SK-N-SH (cell line): Measurements from ENCODE around the gene GHRHR. TPM values are rescaled to one million over a fixed set of nuclear protein-coding genes. Genes with fewer than 3 reads are reported as not detected.
A peak's percentile ranks its signal among the peaks of the same experiment; 100 is the strongest.

Source experiments
- CTCF ChIA-PET: fragments of 300-600, 350-600 bp; formaldehyde crosslinking; extraction: SDS; loops from one replicate; lab custom pipeline; 2021; lab: Yijun Ruan, JAX
- POLR2A ChIA-PET: fragments of 350-600 bp; sonication (Branson Sonifier 250); formaldehyde crosslinking; extraction: SDS; loops from one replicate; lab custom pipeline; 2020; ENCODE audit warnings: antibody characterized with exemption, inconsistent platforms; lab: Yijun Ruan, JAX
- DNase-seq: peaks from one replicate; pipeline ENCODE4 v3.0.0; 2012
- H2AFZ ChIP-seq: fragments of 200-600 bp; sonication (generic); 2 replicates; pipeline ENCODE4 v1.8.1; 2016; ENCODE audit warnings: antibody characterized with exemption, mild to moderate bottlenecking, low read depth
- H3F3A ChIP-seq: fragments of 200-600 bp; sonication (generic); replicated peaks from 2 replicates; pipeline ENCODE3; 2016; ENCODE audit warnings: antibody characterized with exemption, mild to moderate bottlenecking; ENCODE audit not compliant: insufficient read depth
- H3K27ac ChIP-seq, 2 experiments: fragments of 200-500 bp in 1 of 2; fragments of 200-600 bp in 1 of 2; sonication (Bioruptor generic) in 1 of 2; sonication (generic), shearing (Covaris generic) in 1 of 2; 2 replicates each; pipeline versions ENCODE4 v1.5.1 to v1.6.1; 2014 to 2016; ENCODE audit warnings: low read depth in 2 of 2, inconsistent platforms in 1 of 2, low read length in 1 of 2, mild to moderate bottlenecking in 1 of 2, mixed read lengths in 1 of 2
- H3K27me3 ChIP-seq: fragments of 200-600 bp; sonication (generic), shearing (Covaris generic); 2 replicates; pipeline ENCODE4 v1.6.1; 2016; ENCODE audit warnings: mixed run types; ENCODE audit not compliant: insufficient read depth
- H3K36me3 ChIP-seq, 2 experiments: fragments of 200-500 bp in 1 of 2; fragments of 200-600 bp in 1 of 2; sonication (Bioruptor generic) in 1 of 2; sonication (generic) in 1 of 2; replicated peaks in 1 of 2; 2 replicates each; pipeline versions ENCODE3 to v1.5.1; 2014 to 2016; ENCODE audit warnings: low read length in 1 of 2, mild to moderate bottlenecking in 1 of 2; ENCODE audit not compliant: insufficient read depth in 2 of 2, control insufficient read depth in 1 of 2
- H3K4me1 ChIP-seq, 2 experiments: fragments of 200-500 bp in 1 of 2; fragments of 200-600 bp in 1 of 2; sonication (Bioruptor generic) in 1 of 2; sonication (generic), shearing (Covaris generic) in 1 of 2; 2 replicates each; pipeline versions ENCODE4 v1.5.1 to v1.6.1; 2014 to 2016; ENCODE audit warnings: low read depth in 1 of 2, low read length in 1 of 2, mixed run types in 1 of 2; ENCODE audit not compliant: insufficient read depth in 2 of 2, control insufficient read depth in 1 of 2
- H3K4me2 ChIP-seq: fragments of 200-600 bp; sonication (generic), shearing (Covaris generic); 2 replicates; pipeline ENCODE4 v1.6.1; 2017; ENCODE audit warnings: mixed run types
- H3K4me3 ChIP-seq, 2 experiments: fragments of 200-500 bp in 1 of 2; fragments of 200-600 bp in 1 of 2; sonication (Bioruptor generic) in 1 of 2; sonication (generic), shearing (Covaris generic) in 1 of 2; 2 replicates each; pipeline versions ENCODE4 v1.5.1 to v1.8.1; 2014 to 2016; ENCODE audit warnings: low read depth in 2 of 2, inconsistent platforms in 1 of 2, low read length in 1 of 2, mild to moderate bottlenecking in 1 of 2, mixed read lengths in 1 of 2, moderate library complexity in 1 of 2
- H3K79me2 ChIP-seq: fragments of 200-600 bp; sonication (generic); 2 replicates; pipeline ENCODE4 v1.8.1; 2017; ENCODE audit warnings: mild to moderate bottlenecking; ENCODE audit not compliant: insufficient read depth
- H3K9ac ChIP-seq: fragments of 200-600 bp; sonication (generic); 2 replicates; pipeline ENCODE4 v1.6.1; 2017; ENCODE audit warnings: mixed run types
- H3K9me2 ChIP-seq: fragments of 200-600 bp; sonication (generic); 2 replicates; pipeline ENCODE4 v1.6.1; 2017; ENCODE audit warnings: mixed run types
- H3K9me3 ChIP-seq: fragments of 200-600 bp; sonication (generic); 2 replicates; pipeline ENCODE4 v1.6.1; 2017; ENCODE audit warnings: mixed run types, mild to moderate bottlenecking, moderate library complexity
- H4K20me1 ChIP-seq: fragments of 200-600 bp; sonication (generic); 2 replicates; pipeline ENCODE4 v1.6.1; 2017; ENCODE audit warnings: mild to moderate bottlenecking, mixed run types; ENCODE audit not compliant: insufficient read depth
- CHD2 ChIP-seq: fragments of 150-350 bp; IDR thresholded peaks from 2 replicates; pipeline ENCODE4 v1.6.1; 2018; ENCODE audit warnings: low read length; ENCODE audit not compliant: partially characterized antibody
- ELF1 ChIP-seq: IDR thresholded peaks from 2 replicates; pipeline ENCODE4 v1.4.0; 2012
- JUND ChIP-seq: IDR thresholded peaks from 2 replicates; pipeline ENCODE4 v1.4.0; 2012
- MAX ChIP-seq: IDR thresholded peaks from 2 replicates; pipeline ENCODE4 v1.4.0; 2012; ENCODE audit warnings: low read depth
- POLR2AphosphoS5 ChIP-seq: IDR thresholded peaks from 2 replicates; pipeline ENCODE4 v1.6.1; 2012; ENCODE audit warnings: low read depth, low read length
- RCOR1 ChIP-seq: fragments of 150-350 bp; IDR thresholded peaks from 2 replicates; pipeline ENCODE4 v1.6.1; 2017; ENCODE audit warnings: antibody characterized with exemption, low read length
- REST ChIP-seq: IDR thresholded peaks from 2 replicates; pipeline ENCODE4 v1.6.1; 2012; ENCODE audit warnings: mild to moderate bottlenecking, low read depth, low read length, moderate library complexity
- RFX5 ChIP-seq: IDR thresholded peaks from 2 replicates; pipeline ENCODE4 v1.6.1; 2012; ENCODE audit warnings: mild to moderate bottlenecking, improper control_type of control experiment, low read length
- RXRA ChIP-seq: IDR thresholded peaks from 2 replicates; pipeline ENCODE4 v1.4.0; 2012; ENCODE audit warnings: low read depth, mild to moderate bottlenecking, borderline replicate concordance
- SMC3 ChIP-seq: IDR thresholded peaks from 2 replicates; pipeline ENCODE4 v1.6.1; 2012; ENCODE audit warnings: low read depth, low read length, improper control_type of control experiment
- TCF12 ChIP-seq: IDR thresholded peaks from 2 replicates; pipeline ENCODE4 v1.4.0; 2012
- USF2 ChIP-seq: fragments of 150-350 bp; IDR thresholded peaks from 2 replicates; pipeline ENCODE4 v1.6.1; 2017; ENCODE audit warnings: antibody characterized with exemption, low read length, low read depth, borderline replicate concordance
- whole genome bisulfite sequencing: methylation state at CpG from one replicate; pipeline ENCODE4 v1.1.6; 2017; ENCODE audit warnings: low lambda C conversion rate; 5-methylcytosine and 5-hydroxymethylcytosine counted together
- polyA plus RNA-seq, 3 experiments: library from polyadenylated mRNA; depleted of rRNA; stranded (reverse); fragments of >200 nt; gene quantifications; 2 replicates each; pipeline ENCODE4 v1.2.3, GENCODE V29; 2012
- TF ChIP-seq, protein P1 (sequence below): fragments of 150-350 bp; IDR thresholded peaks from 2 replicates; pipeline ENCODE4 v1.6.1; 2016; ENCODE audit warnings: mild to moderate bottlenecking, low read depth, low read length
- TF ChIP-seq, protein P2 (sequence below): IDR thresholded peaks from 2 replicates; pipeline ENCODE4 v1.4.0; 2012; ENCODE audit warnings: low read depth, borderline replicate concordance
- TF ChIP-seq, protein P3 (sequence below): fragments of 200-600 bp; sonication (generic); IDR thresholded peaks from 2 replicates; pipeline ENCODE4 v1.6.1; 2017; ENCODE audit warnings: antibody characterized with exemption, mild to moderate bottlenecking, moderate library complexity

The GHRHR gene
- polyA plus RNA-seq, 1 of the 3 experiments (the other 2 are of a cell fraction) = not detected

DNA sequence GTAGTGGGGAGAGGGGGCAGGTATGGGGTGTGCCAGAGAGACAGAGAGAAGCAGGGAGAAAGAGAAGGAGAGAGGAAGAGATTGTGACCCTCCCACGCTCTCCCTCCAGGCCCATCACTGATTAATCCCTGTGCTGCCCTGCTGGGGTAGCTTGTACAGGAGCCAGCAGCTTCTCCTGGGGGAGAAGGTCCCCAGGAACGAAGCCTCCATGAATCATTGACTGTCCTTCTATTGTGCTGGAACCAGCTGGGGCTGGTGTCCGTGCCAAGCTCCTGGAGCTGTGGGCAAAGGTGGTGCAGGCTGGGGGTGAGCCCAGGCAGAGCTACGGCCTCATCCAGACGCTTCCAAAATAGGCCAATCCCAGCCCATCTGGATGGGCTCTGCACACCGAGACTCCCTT lies 31.2 kb upstream of the GHRHR start:
- Histone ChIP-seq H3K9me2 (no peaks in the 10 kb centered on the region), H3K9me3 (no peaks in the 10 kb centered on the region), H3K27me3 (no peaks in the 10 kb centered on the region), H4K20me1 (no peaks in the 10 kb centered on the region), H3K27ac (no peak overlapping the region), H3K4me1 (peaks cover 0 to 27% of the 10 kb centered on the region in 2 experiments; a peak in 1 of 4 replicates), H3K4me3 (no peak overlapping the region), H3K79me2 (no peaks in the 10 kb centered on the region), H3K9ac (no peak overlapping the region), H2AFZ (no peak overlapping the region), H3F3A (no peaks in the 10 kb centered on the region), H3K36me3 (no peaks in the 10 kb centered on the region), H3K4me2 (no peak overlapping the region)
- CTCF ChIA-PET = interaction anchor here (1.1 to 9.6 kb wide), 6 partner anchors 10 to 189 kb away, joined by 3 to 103 read pairs (median 4); no protein-coding TSS in a partner anchor
- peak; percentile 17 for DNase-seq
- TF ChIP-seq CHD2 (no peak), POLR2AphosphoS5 (no peak), MAX (no peak), TCF12 (no peak), USF2 (no peak), SMC3 (no peak), RXRA (no peak)
- TF ChIP-seq, protein P1, sequence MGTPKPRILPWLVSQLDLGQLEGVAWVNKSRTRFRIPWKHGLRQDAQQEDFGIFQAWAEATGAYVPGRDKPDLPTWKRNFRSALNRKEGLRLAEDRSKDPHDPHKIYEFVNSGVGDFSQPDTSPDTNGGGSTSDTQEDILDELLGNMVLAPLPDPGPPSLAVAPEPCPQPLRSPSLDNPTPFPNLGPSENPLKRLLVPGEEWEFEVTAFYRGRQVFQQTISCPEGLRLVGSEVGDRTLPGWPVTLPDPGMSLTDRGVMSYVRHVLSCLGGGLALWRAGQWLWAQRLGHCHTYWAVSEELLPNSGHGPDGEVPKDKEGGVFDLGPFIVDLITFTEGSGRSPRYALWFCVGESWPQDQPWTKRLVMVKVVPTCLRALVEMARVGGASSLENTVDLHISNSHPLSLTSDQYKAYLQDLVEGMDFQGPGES = no peak
- TF ChIP-seq, protein P2, sequence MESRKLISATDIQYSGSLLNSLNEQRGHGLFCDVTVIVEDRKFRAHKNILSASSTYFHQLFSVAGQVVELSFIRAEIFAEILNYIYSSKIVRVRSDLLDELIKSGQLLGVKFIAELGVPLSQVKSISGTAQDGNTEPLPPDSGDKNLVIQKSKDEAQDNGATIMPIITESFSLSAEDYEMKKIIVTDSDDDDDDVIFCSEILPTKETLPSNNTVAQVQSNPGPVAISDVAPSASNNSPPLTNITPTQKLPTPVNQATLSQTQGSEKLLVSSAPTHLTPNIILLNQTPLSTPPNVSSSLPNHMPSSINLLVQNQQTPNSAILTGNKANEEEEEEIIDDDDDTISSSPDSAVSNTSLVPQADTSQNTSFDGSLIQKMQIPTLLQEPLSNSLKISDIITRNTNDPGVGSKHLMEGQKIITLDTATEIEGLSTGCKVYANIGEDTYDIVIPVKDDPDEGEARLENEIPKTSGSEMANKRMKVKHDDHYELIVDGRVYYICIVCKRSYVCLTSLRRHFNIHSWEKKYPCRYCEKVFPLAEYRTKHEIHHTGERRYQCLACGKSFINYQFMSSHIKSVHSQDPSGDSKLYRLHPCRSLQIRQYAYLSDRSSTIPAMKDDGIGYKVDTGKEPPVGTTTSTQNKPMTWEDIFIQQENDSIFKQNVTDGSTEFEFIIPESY = no peak
- 100% methylated on average over 1 of the region's 6 CpGs for WGBS
- POLR2A ChIA-PET = no interaction called here

DNA sequence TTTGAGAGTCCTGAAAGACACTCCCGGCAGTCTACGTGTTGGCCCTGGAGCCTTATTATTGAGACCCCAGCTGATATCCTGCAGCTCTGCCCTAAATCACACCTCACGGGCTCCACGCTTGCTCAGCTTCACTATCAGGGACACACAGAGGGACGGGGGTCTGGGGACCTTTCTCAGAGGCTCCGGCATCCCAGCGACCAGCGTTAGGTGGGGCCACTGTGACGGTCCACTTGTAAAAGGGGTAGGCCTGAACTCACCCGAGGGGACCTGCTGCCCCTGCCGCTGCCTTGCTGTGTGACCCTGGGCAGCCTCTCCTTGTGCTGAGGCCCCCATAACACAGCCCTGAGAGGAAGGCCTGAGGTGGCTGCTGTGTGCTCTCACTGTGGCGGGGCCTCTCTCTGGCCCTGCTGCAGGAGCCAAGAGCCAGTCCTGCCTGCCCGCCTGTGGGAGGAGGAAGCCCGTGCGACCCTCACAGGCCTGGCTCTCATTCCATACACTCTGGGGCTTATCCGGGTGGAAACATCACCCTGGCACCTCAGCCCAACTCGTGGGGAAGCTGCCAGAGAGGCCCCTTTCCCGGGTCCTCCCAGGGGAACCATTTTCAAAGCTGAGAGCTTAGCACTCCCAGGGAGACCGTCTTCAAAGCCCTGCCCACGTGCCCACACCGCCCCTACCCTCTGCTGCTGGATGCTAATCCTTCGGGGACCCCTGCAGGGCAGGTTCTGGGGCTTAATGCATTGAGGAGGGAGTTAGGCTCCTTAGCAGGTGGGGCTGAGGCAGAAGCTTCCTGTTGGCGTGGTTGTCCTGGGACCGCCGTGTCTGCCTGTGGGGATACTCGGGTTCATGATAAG lies 30.4 kb upstream of the GHRHR start:
- Histone ChIP-seq H3K79me2 (no peaks in the 10 kb centered on the region), H3K27me3 (no peaks in the 10 kb centered on the region), H3K9me2 (no peaks in the 10 kb centered on the region), H3K9me3 (no peaks in the 10 kb centered on the region), H3K36me3 (no peaks in the 10 kb centered on the region), H3K4me3 (no peak overlapping the region), H3K9ac (no peak overlapping the region), H2AFZ (no peak overlapping the region), H4K20me1 (no peaks in the 10 kb centered on the region), H3F3A (no peaks in the 10 kb centered on the region), H3K27ac (no peak overlapping the region), H3K4me1 (peaks cover 0 to 28% of the 10 kb centered on the region in 2 experiments; a peak in 1 of 4 replicates), H3K4me2 (no peak overlapping the region)
- ChIA-PET POLR2A (no interaction called here), CTCF (interaction anchor here (0.9 to 9.6 kb wide), 13 partner anchors 11 to 201 kb away, joined by 3 to 103 read pairs (median 4); no protein-coding TSS in a partner anchor)
- peak; percentile 26 for DNase-seq
- WGBS = 76% methylated on average over 19 of the region's 26 CpGs
- no peak for TF ChIP-seq MAX
- no peak for TF ChIP-seq RFX5
- TF ChIP-seq ELF1 = no peak
- no peak for TF ChIP-seq REST
- TF ChIP-seq, protein P3, sequence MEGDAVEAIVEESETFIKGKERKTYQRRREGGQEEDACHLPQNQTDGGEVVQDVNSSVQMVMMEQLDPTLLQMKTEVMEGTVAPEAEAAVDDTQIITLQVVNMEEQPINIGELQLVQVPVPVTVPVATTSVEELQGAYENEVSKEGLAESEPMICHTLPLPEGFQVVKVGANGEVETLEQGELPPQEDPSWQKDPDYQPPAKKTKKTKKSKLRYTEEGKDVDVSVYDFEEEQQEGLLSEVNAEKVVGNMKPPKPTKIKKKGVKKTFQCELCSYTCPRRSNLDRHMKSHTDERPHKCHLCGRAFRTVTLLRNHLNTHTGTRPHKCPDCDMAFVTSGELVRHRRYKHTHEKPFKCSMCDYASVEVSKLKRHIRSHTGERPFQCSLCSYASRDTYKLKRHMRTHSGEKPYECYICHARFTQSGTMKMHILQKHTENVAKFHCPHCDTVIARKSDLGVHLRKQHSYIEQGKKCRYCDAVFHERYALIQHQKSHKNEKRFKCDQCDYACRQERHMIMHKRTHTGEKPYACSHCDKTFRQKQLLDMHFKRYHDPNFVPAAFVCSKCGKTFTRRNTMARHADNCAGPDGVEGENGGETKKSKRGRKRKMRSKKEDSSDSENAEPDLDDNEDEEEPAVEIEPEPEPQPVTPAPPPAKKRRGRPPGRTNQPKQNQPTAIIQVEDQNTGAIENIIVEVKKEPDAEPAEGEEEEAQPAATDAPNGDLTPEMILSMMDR = no peak
- TF ChIP-seq CHD2 = no peak
- no peak for TF ChIP-seq JUND
- TF ChIP-seq RCOR1 = no peak
